PFSK-1 (cell line): ENCODE results near the gene STX3.

Experiments
- FOXP2 ChIP-seq: optimal IDR thresholded peaks from 2 replicates; pipeline ENCODE3; 2011; ENCODE audit warnings: borderline replicate concordance, control low read depth, inconsistent platforms; ENCODE audit not compliant: insufficient read depth; ENCODE audit errors: extremely low read length, extremely low read depth
- POLR2AphosphoS5 ChIP-seq: IDR thresholded peaks from 2 replicates; pipeline ENCODE4 v1.6.1; 2012; ENCODE audit warnings: low read depth, mild to moderate bottlenecking, control low read depth, low read length, moderate library complexity
- REST ChIP-seq, 2 experiments: IDR thresholded peaks; 2 replicates each; pipeline versions ENCODE4 v1.6.1 to v1.8.0; 2011 to 2012; ENCODE audit warnings: low read depth in 2 of 2, low read length in 2 of 2, control low read depth in 1 of 2, inconsistent platforms in 1 of 2, mild to moderate bottlenecking in 1 of 2, moderate library complexity in 1 of 2; ENCODE audit not compliant: insufficient read depth in 1 of 2
- SIN3A ChIP-seq: IDR thresholded peaks from 2 replicates; pipeline ENCODE4 v1.6.1; 2012; ENCODE audit warnings: mild to moderate bottlenecking, low read length, moderate library complexity, borderline replicate concordance; ENCODE audit not compliant: insufficient read depth
- TAF1 ChIP-seq: IDR thresholded peaks from 2 replicates; pipeline ENCODE4 v1.6.1; 2012; ENCODE audit warnings: low read length, control low read depth, borderline replicate concordance; ENCODE audit not compliant: insufficient read depth

The STX3 gene

GRCh38 chr11:59728154-59728553, 27.0 kb upstream of the STX3 start:
- TF ChIP-seq REST (IDR thresholded peaks at IDR 0.05; ENCODE audit: insufficient read depth in 1 of 2, low read depth in 2 of 2, low read length in 2 of 2) (no peak), POLR2AphosphoS5 (no peak), FOXP2 (no peak), TAF1 (no peak), SIN3A (no peak)

DNA sequence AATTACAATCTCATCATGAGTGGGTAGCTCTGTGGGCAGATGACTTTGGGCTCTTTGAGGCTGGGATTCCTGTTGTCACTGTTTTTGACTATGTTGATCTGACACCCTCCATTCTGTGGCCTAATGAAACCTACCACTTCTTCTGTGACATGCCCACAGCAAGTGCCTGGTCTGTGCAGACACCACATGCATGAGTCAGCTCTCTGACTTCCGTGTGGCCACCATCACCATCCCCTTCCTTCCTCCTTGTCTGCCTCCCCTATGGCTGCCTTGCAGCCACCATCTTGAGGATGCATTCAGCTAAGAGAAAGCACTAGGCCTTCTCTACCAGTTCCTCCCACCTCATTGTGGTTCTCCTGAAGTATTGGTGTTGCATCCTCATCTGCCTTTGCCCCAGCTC, 26.3 kb upstream of the STX3 start:
- TF ChIP-seq TAF1 (no peak), POLR2AphosphoS5 (no peak), SIN3A (no peak), REST (IDR thresholded peaks at IDR 0.05; ENCODE audit: insufficient read depth in 1 of 2, low read depth in 2 of 2, low read length in 2 of 2) (no peak), FOXP2 (no peak)

DNA sequence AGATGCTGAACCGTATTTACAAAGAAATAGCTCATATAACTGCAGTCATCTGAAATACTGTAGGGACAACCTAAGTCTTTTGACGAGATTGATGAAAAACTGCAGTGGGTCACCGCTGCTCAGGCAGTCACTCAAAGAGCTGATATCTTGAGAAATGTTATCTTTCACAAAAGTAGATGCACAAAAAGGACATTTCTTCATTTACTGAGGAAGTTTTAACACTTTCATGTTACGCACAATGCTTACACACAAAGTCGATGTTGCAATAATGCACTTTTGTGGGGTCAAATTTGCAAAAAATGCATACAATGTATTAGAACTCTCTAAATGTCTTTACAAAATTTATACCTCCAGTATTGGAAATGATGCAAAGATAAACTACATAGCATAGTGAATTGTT, 25.3 kb upstream of the STX3 start:
- TF ChIP-seq TAF1: no peak
- no peak for TF ChIP-seq POLR2AphosphoS5
- no peak for TF ChIP-seq SIN3A
- no peak for TF ChIP-seq REST (IDR thresholded peaks at IDR 0.05; ENCODE audit: insufficient read depth in 1 of 2, low read depth in 2 of 2, low read length in 2 of 2)

DNA sequence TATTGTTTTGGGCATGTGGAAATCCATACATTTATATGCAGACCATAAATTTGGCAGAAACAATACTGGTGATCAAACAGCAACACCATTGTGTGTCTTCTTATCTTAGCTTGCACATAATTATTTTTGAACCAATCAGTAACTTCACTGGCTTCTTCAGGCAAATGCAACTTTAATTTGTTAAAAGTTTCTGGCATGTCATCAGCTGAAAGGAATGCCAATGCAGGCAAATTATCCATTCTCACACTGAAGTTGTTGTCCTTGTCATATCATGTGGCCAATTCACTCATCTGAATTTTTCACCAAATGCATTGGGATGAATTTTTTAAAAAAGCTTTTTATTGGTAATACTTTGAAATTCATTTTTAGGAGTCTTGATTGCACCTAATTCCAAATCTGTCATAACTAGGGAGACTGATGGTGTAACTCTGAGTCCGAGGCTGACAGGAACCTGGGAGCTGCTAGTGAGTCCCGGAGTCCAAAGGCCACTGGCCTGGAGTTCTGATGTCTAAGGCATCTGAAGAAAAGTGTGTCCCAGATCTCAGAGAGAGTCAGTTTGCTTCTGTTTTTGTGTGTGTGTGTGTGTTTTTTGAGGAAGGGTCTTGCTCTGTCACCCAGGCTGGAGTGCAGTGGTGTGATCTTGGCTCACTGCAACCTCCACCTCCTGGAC, 24.1 kb upstream of the STX3 start:
- no peak for TF ChIP-seq POLR2AphosphoS5
- no peak for TF ChIP-seq SIN3A
- TF ChIP-seq FOXP2: no peak
- no peak for TF ChIP-seq REST (IDR thresholded peaks at IDR 0.05; ENCODE audit: insufficient read depth in 1 of 2, low read depth in 2 of 2, low read length in 2 of 2)
- TF ChIP-seq TAF1: no peak

DNA sequence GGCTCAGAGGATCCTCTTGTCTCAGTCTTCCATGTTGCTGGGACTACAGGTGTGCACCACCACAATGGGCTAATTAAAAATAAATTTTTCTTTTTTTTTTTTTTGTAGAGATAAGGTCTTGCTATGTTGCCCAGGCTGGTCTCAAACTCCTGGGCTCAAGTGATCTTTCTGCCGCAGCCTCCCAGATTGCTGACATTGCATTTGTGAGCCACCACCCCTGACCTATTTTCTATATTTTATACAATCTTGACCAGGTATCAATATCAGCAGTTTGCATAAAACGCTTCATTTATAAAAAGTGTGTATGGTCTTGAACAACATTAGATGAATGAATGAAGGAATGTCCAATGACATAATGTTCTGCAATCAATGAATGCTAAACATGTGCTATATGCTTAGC, 9.1 kb upstream of the STX3 start:
- TF ChIP-seq FOXP2 (no peak), SIN3A (no peak), TAF1 (no peak), POLR2AphosphoS5 (no peak), REST (IDR thresholded peaks at IDR 0.05; ENCODE audit: insufficient read depth in 1 of 2, low read depth in 2 of 2, low read length in 2 of 2) (no peak)
